WTC11 (cell line): ENCODE data around the gene PRKN. TPM values are rescaled to one million over a fixed set of nuclear protein-coding genes. Genes with fewer than 3 reads are reported as not detected.

Experiments
- ATAC-seq: fragments of 200-7000 bp; cut with Tn5 transposase; 2 replicates; pipeline ENCODE4 v1.10.0; 2021; ENCODE audit warnings: mild to moderate bottlenecking, moderate library complexity
- CTCF ChIA-PET: fragments of 300-600 bp; sonication (Branson Sonifier 250); formaldehyde crosslinking; loops from one replicate; lab custom pipeline; 2021; ENCODE audit warnings: antibody characterized with exemption; lab: Charles Lee
- POLR2A ChIA-PET: fragments of 350-600 bp; sonication (Branson Sonifier 250); formaldehyde crosslinking; loops from one replicate; lab custom pipeline; 2021; ENCODE audit warnings: antibody characterized with exemption; lab: Charles Lee
- DNase-seq: peaks from one replicate; pipeline ENCODE4 v3.0.0; 2021; ENCODE audit warnings: low spot score
- H3K27ac Mint-ChIP-seq: 2 replicates; pipeline ENCODE4 v1.8.0; 2021; ENCODE audit warnings: mixed read lengths
- H3K27me3 Mint-ChIP-seq: 2 replicates; pipeline ENCODE4 v1.8.0; 2021; ENCODE audit warnings: low read depth, mild to moderate bottlenecking, moderate library complexity, mixed read lengths
- H3K36me3 Mint-ChIP-seq: 2 replicates; pipeline ENCODE4 v1.8.0; 2021; ENCODE audit warnings: mixed read lengths
- H3K4me1 Mint-ChIP-seq: 2 replicates; pipeline ENCODE4 v1.8.0; 2022; ENCODE audit warnings: mixed read lengths
- H3K4me3 Mint-ChIP-seq: 2 replicates; pipeline ENCODE4 v1.8.0; 2021; ENCODE audit warnings: mild to moderate bottlenecking, moderate library complexity, mixed read lengths
- H3K9me3 Mint-ChIP-seq: 2 replicates; pipeline ENCODE4 v1.8.0; 2021; ENCODE audit warnings: mixed read lengths
- ATF6 ChIP-seq: sonication (generic); formaldehyde crosslinking; IDR thresholded peaks from 2 replicates; pipeline ENCODE4 v1.8.1; 2023; ENCODE audit warnings: mild to moderate bottlenecking, missing genetic modification reagents
- ERG ChIP-seq: fragments of 250-450 bp; sonication (Bioruptor Pico); IDR thresholded peaks from 2 replicates; pipeline ENCODE4 v1.8.0; 2021; ENCODE audit warnings: mild to moderate bottlenecking
- GTF2I ChIP-seq: fragments of 250-450 bp; sonication (Bioruptor Pico); conservative IDR thresholded peaks from 2 replicates; pipeline ENCODE4 v1.4.0; 2021; ENCODE audit warnings: mild to moderate bottlenecking
- JAZF1 ChIP-seq: fragments of 250-450 bp; sonication (Bioruptor Pico); IDR thresholded peaks from 2 replicates; pipeline ENCODE4 v1.9.0; 2021; ENCODE audit warnings: moderate library complexity, mild to moderate bottlenecking, inconsistent platforms
- MLX ChIP-seq: sonication (generic); formaldehyde crosslinking; IDR thresholded peaks from 2 replicates; pipeline ENCODE4 v1.8.1; 2023; ENCODE audit warnings: mild to moderate bottlenecking, missing genetic modification reagents, moderate library complexity
- MXD4 ChIP-seq: fragments of 250-450 bp; sonication (Bioruptor Pico); IDR thresholded peaks from 2 replicates; pipeline ENCODE4 v1.8.0; 2021; ENCODE audit warnings: mild to moderate bottlenecking, moderate library complexity, borderline replicate concordance
- NFE2L1 ChIP-seq: sonication (generic); formaldehyde crosslinking; IDR thresholded peaks from 2 replicates; pipeline ENCODE4 v1.8.1; 2023; ENCODE audit warnings: missing genetic modification reagents
- SP1 ChIP-seq: sonication (generic); formaldehyde crosslinking; conservative IDR thresholded peaks from 2 replicates; pipeline ENCODE4 v1.8.1; 2022; ENCODE audit warnings: missing genetic modification reagents
- USF2 ChIP-seq: sonication (generic); formaldehyde crosslinking; IDR thresholded peaks from 2 replicates; pipeline ENCODE4 v1.8.1; 2023; ENCODE audit warnings: mild to moderate bottlenecking, missing genetic modification reagents, moderate library complexity
- ZMAT4 ChIP-seq: fragments of 250-450 bp; sonication (Bioruptor Pico); IDR thresholded peaks from 2 replicates; pipeline ENCODE4 v1.9.0; 2021; ENCODE audit warnings: mild to moderate bottlenecking
- ZNF121 ChIP-seq: sonication (generic); formaldehyde crosslinking; IDR thresholded peaks from 2 replicates; pipeline ENCODE4 v1.8.0; 2023; ENCODE audit warnings: missing genetic modification reagents
- ZNF232 ChIP-seq: sonication (generic); formaldehyde crosslinking; IDR thresholded peaks from 2 replicates; pipeline ENCODE4 v1.8.0; 2022; ENCODE audit warnings: mild to moderate bottlenecking, missing genetic modification reagents
- ZNF281 ChIP-seq: sonication (generic); formaldehyde crosslinking; IDR thresholded peaks from 2 replicates; pipeline ENCODE4 v1.8.0; 2023; ENCODE audit warnings: mild to moderate bottlenecking, missing genetic modification reagents
- ZNF532 ChIP-seq: fragments of 250-450 bp; sonication (Bioruptor Pico); IDR thresholded peaks from 2 replicates; pipeline ENCODE4 v1.9.0; 2021; ENCODE audit warnings: mild to moderate bottlenecking, borderline replicate concordance
- total RNA-seq: library from RNA; stranded (reverse); gene quantifications from 3 replicates; pipeline ENCODE4 v1.2.3, GENCODE V29; 2021

PRKN gene
- total RNA-seq, 1 experiment from 2014 or later = 0.59 TPM

- TF ChIP-seq ZNF532 (no peak), NFE2L1 (CRISPR knock-in tag) (no peak), ATF6 (CRISPR knock-in tag) (no peak), GTF2I (CRISPR knock-in tag) (no peak)
These were observed 742.9 kb downstream of the PRKN start (continued) for GRCh38 chr6:161984713-161985112.

GRCh38 chr6:161976553-161976952 is 751.0 kb downstream of the PRKN start:
- TF ChIP-seq JAZF1 (CRISPR knock-in tag) = no peak
- TF ChIP-seq ZNF232 = no peak
- no peak for TF ChIP-seq SP1 (CRISPR knock-in tag)
- no peak for TF ChIP-seq USF2 (CRISPR knock-in tag)
- no peak for TF ChIP-seq MXD4 (CRISPR knock-in tag)
- TF ChIP-seq ZMAT4 (CRISPR knock-in tag) = no peak
- no peak for TF ChIP-seq ERG (CRISPR knock-in tag)
- TF ChIP-seq MLX (CRISPR knock-in tag) = no peak
- TF ChIP-seq ZNF121 = no peak
- TF ChIP-seq ZNF281 (CRISPR knock-in tag) = no peak
- Mint-ChIP-seq H3K27me3 (no peaks in the 10 kb centered on the region), H3K9me3 (peaks cover 19% of the 10 kb centered on the region)

More at GRCh38 chr6:161976553-161976952, 751.0 kb downstream of the PRKN start:
- DNase-seq (no peak), ATAC-seq (no peak)
- POLR2A ChIA-PET = no interaction called here
- H3K27ac Mint-ChIP-seq = no peak overlapping the region
- H3K4me1 Mint-ChIP-seq = peaks cover 11% of the 10 kb centered on the region
- H3K36me3 Mint-ChIP-seq = peaks cover 18% of the 10 kb centered on the region
- CTCF ChIA-PET = no interaction called here
- no peak overlapping the region for H3K4me3 Mint-ChIP-seq
